Measurements from ENCODE around the gene MYO18A.

GRCh38 chr17:29076722-29077121 is 103.5 kb downstream of the MYO18A start:
- TF ChIP-seq EZH2 (IDR thresholded peaks at IDR 0.05; ENCODE audit: insufficient read depth, poor library complexity, severe bottlenecking) (no peak), EZH2phosphoT487 (IDR thresholded peaks at IDR 0.05; ENCODE audit: insufficient read depth, low read depth) (no peak)
